GM23338 (cell line): ENCODE data around the gene XCL2. TPM values are rescaled to one million over a fixed set of nuclear protein-coding genes. Genes with fewer than 3 reads are reported as not detected.

Experiments
- ATAC-seq: fragments of 200-7000 bp; cut with Tn5 transposase; 3 replicates; pipeline ENCODE4 v1.9.1; 2020
- DNase-seq: peaks from one replicate; pipeline ENCODE4 v3.0.0-alpha.2; 2015; ENCODE audit warnings: low spot score
- H2AFZ ChIP-seq: fragments of 200-600 bp; sonication (generic); 2 replicates; pipeline ENCODE4 v1.8.0; 2016; ENCODE audit warnings: antibody characterized with exemption, mild to moderate bottlenecking, moderate library complexity
- H3F3A ChIP-seq: fragments of 200-600 bp; sonication (generic); replicated peaks from 2 replicates; pipeline ENCODE4 v1.8.0; 2017; ENCODE audit warnings: antibody characterized with exemption, mixed run types, low read depth
- H3K27ac ChIP-seq: fragments of 200-600 bp; sonication (generic); 2 replicates; pipeline ENCODE4 v1.6.1; 2016; ENCODE audit warnings: low read depth
- H3K27me3 ChIP-seq: fragments of 200-600 bp; sonication (generic); 2 replicates; pipeline ENCODE4 v1.8.0; 2016; ENCODE audit warnings: mild to moderate bottlenecking, mixed run types, moderate library complexity; ENCODE audit not compliant: insufficient read depth
- H3K36me3 ChIP-seq: fragments of 200-600 bp; sonication (generic); 2 replicates; pipeline ENCODE4 v1.8.0; 2016; ENCODE audit warnings: mild to moderate bottlenecking; ENCODE audit not compliant: insufficient read depth
- H3K4me1 ChIP-seq: fragments of 200-600 bp; sonication (generic); 2 replicates; pipeline ENCODE4 v1.8.0; 2016; ENCODE audit warnings: mild to moderate bottlenecking, moderate library complexity; ENCODE audit not compliant: insufficient read depth
- H3K4me2 ChIP-seq: fragments of 200-600 bp; sonication (generic); 2 replicates; pipeline ENCODE4 v1.7.1; 2017; ENCODE audit warnings: mixed run types
- H3K4me3 ChIP-seq: fragments of 200-600 bp; sonication (generic); 2 replicates; pipeline ENCODE4 v1.6.1; 2016; ENCODE audit warnings: mixed run types
- H3K79me2 ChIP-seq: fragments of 200-600 bp; sonication (generic); replicated peaks from 2 replicates; pipeline ENCODE4 v1.8.0; 2017; ENCODE audit warnings: mild to moderate bottlenecking; ENCODE audit not compliant: insufficient read depth
- H3K9me2 ChIP-seq: fragments of 200-600 bp; sonication (generic); 2 replicates; pipeline ENCODE4 v1.8.0; 2017; ENCODE audit not compliant: insufficient read depth
- H4K20me1 ChIP-seq: fragments of 200-600 bp; sonication (generic); replicated peaks from 2 replicates; pipeline ENCODE4 v1.8.0; 2017; ENCODE audit warnings: mild to moderate bottlenecking; ENCODE audit not compliant: insufficient read depth
- H3K27ac Mint-ChIP-seq: 2 replicates; pipeline ENCODE4 v1.8.0; 2020; ENCODE audit warnings: inconsistent platforms, mild to moderate bottlenecking, moderate library complexity, mixed read lengths
- H3K27me3 Mint-ChIP-seq: 3 replicates; pipeline ENCODE4 v1.8.0; 2022; ENCODE audit warnings: low read depth, mild to moderate bottlenecking, moderate library complexity, mixed read lengths, inconsistent platforms; ENCODE audit not compliant: insufficient read depth, poor library complexity
- H3K36me3 Mint-ChIP-seq: 3 replicates; pipeline ENCODE4 v1.8.0; 2021; ENCODE audit warnings: low read depth, mild to moderate bottlenecking, inconsistent platforms, moderate library complexity, mixed read lengths
- H3K4me1 Mint-ChIP-seq: 3 replicates; pipeline ENCODE4 v1.8.0; 2020; ENCODE audit warnings: mild to moderate bottlenecking, inconsistent platforms, mixed read lengths
- H3K4me3 Mint-ChIP-seq: 3 replicates; pipeline ENCODE4 v1.8.0; 2021; ENCODE audit warnings: moderate library complexity, mild to moderate bottlenecking, inconsistent platforms, mixed read lengths
- H3K9me3 Mint-ChIP-seq: 3 replicates; pipeline ENCODE4 v1.8.0; 2020; ENCODE audit warnings: moderate library complexity, mild to moderate bottlenecking, inconsistent platforms, mixed read lengths
- CREB1 ChIP-seq: fragments of 250-450 bp; sonication (Bioruptor Pico); IDR thresholded peaks from 2 replicates; pipeline ENCODE4 v1.5.0; 2020; ENCODE audit warnings: low read depth, mild to moderate bottlenecking, moderate library complexity
- EZH2 ChIP-seq: fragments of 200-600 bp; sonication (generic); IDR thresholded peaks from one replicate; pipeline ENCODE4 v1.8.0; 2017; ENCODE audit warnings: antibody characterized with exemption, mild to moderate bottlenecking, low read depth; ENCODE audit not compliant: unreplicated experiment
- EZH2phosphoT487 ChIP-seq: fragments of 200-600 bp; sonication (generic); IDR thresholded peaks from one replicate; pipeline ENCODE4 v1.8.1; 2018; ENCODE audit warnings: antibody characterized with exemption; ENCODE audit not compliant: unreplicated experiment
- JUNB ChIP-seq: IDR thresholded peaks from one replicate; pipeline ENCODE4 v1.6.1; 2016; ENCODE audit warnings: antibody characterized with exemption; ENCODE audit not compliant: unreplicated experiment
- NANOG ChIP-seq: IDR thresholded peaks from 2 replicates; pipeline ENCODE4 v1.6.1; 2016; ENCODE audit warnings: antibody characterized with exemption, borderline replicate concordance
- POLR2AphosphoS5 ChIP-seq: IDR thresholded peaks from 2 replicates; pipeline ENCODE4 v1.6.1; 2016; ENCODE audit warnings: antibody characterized with exemption, low read depth
- STAT1 ChIP-seq: IDR thresholded peaks from one replicate; pipeline ENCODE4 v1.6.1; 2016; ENCODE audit warnings: antibody characterized with exemption; ENCODE audit not compliant: unreplicated experiment
- ZNF114 ChIP-seq: fragments of 250-450 bp; sonication (Bioruptor Pico); IDR thresholded peaks from 2 replicates; pipeline ENCODE4 v1.5.0; 2020; ENCODE audit warnings: mild to moderate bottlenecking, moderate library complexity
- ZNF331 ChIP-seq: fragments of 250-450 bp; sonication (Bioruptor Pico); IDR thresholded peaks from 2 replicates; pipeline ENCODE4 v1.5.0; 2020; ENCODE audit warnings: low read depth, mild to moderate bottlenecking, moderate library complexity
- polyA plus RNA-seq: library from polyadenylated mRNA; unstranded; fragments of >200 nt; fragmentation: Nextera tagmentation; extraction: Ambion mirVana; gene quantifications from 2 replicates; pipeline ENCODE4 v1.2.1, GENCODE V29; 2016
- total RNA-seq: library from RNA; depleted of rRNA; stranded (reverse); fragments of >200 nt; shearing (Covaris generic); gene quantifications from 2 replicates; pipeline ENCODE4 v1.2.3, GENCODE V29; 2014
- TF ChIP-seq, protein P1 (sequence below): IDR thresholded peaks from 2 replicates; pipeline ENCODE4 v1.6.1; 2016; ENCODE audit warnings: antibody characterized with exemption
- TF ChIP-seq, protein P2 (sequence below): fragments of 250-450 bp; sonication (Bioruptor Pico); IDR thresholded peaks from 2 replicates; pipeline ENCODE4 v1.5.0; 2020; ENCODE audit warnings: mild to moderate bottlenecking, moderate library complexity
- TF ChIP-seq, protein P3 (sequence below): IDR thresholded peaks from one replicate; pipeline ENCODE4 v1.6.1; 2018; ENCODE audit warnings: antibody characterized with exemption; ENCODE audit not compliant: unreplicated experiment
- TF ChIP-seq, protein P4 (sequence below), 2 experiments: fragments of 200-600 bp in 1 of 2; sonication (generic) in 1 of 2; conservative IDR thresholded peaks; 2 replicates each; pipeline versions ENCODE4 v1.5.1 to v1.6.1; 2016 to 2017; ENCODE audit warnings: antibody characterized with exemption in 2 of 2, low read depth in 2 of 2, mild to moderate bottlenecking in 2 of 2, moderate library complexity in 1 of 2

The XCL2 gene
- total and polyA plus RNA-seq, 2 experiments from 2014 or later, result not detected

DNA sequence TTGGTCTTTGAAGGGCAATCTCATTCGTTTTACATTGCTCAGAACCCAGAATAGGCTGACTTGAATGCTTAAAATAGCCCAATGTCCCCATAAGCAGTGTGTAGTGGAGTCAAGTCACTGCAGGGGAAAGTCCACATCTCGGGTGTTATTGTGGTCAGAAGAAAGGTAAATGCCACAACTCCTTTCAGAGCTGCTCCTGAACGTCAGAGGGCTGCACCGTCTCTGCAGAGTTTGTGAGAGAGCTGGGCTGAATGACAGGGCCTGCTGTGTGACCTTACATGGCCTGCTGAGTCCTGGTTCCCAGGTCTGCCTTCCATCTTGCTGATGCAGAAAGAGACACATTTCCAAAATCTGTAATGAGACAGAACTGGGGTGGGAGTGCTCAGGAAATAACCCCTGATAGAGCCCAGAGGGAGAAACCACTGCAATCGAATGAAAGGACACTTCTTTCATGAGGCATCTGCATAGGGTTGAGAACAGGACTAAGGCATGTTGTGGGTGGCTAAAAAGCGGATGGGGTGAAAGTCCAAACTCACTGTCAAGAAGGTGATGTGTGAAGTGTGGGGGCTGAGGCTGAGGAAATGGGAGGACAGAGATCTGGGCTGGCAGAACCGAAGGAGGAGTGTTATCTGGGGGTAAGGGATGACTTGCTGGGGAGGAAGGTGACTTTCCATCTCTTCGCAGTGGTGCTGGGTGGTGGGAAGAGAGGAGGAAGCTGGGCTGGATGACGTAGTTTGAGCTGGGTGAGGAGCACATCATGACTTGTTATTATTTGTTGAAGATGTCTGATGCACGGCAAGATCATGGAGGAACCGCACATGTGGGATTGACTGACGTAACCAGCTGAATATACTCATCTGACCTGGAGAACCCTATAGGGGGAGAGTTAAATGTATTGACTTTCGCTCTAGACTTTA is 33.7 kb downstream of the XCL2 start:
- 0 out of 3 replicates have a peak, but pooled peaks cover 2% of the 10 kb centered on the region for H3K4me1 Mint-ChIP-seq

More for the DNA sequence above, 33.7 kb downstream of the XCL2 start:
- H3K36me3 Mint-ChIP-seq, result no peaks in the 10 kb centered on the region
- H3K4me3 ChIP-seq, result no peak overlapping the region
- H3K27ac ChIP-seq, result no peak overlapping the region
- H3F3A ChIP-seq, result no peaks in the 10 kb centered on the region
- H3K4me1 ChIP-seq, result no peaks in the 10 kb centered on the region
- DNase-seq (no peak), ATAC-seq (no peak)
- no peak overlapping the region for H3K4me3 Mint-ChIP-seq
- no peaks in the 10 kb centered on the region for H3K9me3 Mint-ChIP-seq
- no peak overlapping the region for H3K27ac Mint-ChIP-seq
- H3K4me2 ChIP-seq, result no peak overlapping the region
- no peaks in the 10 kb centered on the region for H3K27me3 Mint-ChIP-seq
- no peaks in the 10 kb centered on the region for H3K36me3 ChIP-seq
- no peaks in the 10 kb centered on the region for H3K79me2 ChIP-seq
- H3K9me2 ChIP-seq, result peaks cover 3% of the 10 kb centered on the region; the same call in 1 of the 2 replicates
- H3K27me3 ChIP-seq, result no peaks in the 10 kb centered on the region
- no peak for TF ChIP-seq EZH2phosphoT487
- TF ChIP-seq POLR2AphosphoS5, result no peak
- TF ChIP-seq, protein P1, sequence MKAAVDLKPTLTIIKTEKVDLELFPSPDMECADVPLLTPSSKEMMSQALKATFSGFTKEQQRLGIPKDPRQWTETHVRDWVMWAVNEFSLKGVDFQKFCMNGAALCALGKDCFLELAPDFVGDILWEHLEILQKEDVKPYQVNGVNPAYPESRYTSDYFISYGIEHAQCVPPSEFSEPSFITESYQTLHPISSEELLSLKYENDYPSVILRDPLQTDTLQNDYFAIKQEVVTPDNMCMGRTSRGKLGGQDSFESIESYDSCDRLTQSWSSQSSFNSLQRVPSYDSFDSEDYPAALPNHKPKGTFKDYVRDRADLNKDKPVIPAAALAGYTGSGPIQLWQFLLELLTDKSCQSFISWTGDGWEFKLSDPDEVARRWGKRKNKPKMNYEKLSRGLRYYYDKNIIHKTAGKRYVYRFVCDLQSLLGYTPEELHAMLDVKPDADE, result no peak
- no peak for TF ChIP-seq JUNB
- TF ChIP-seq, protein P2, sequence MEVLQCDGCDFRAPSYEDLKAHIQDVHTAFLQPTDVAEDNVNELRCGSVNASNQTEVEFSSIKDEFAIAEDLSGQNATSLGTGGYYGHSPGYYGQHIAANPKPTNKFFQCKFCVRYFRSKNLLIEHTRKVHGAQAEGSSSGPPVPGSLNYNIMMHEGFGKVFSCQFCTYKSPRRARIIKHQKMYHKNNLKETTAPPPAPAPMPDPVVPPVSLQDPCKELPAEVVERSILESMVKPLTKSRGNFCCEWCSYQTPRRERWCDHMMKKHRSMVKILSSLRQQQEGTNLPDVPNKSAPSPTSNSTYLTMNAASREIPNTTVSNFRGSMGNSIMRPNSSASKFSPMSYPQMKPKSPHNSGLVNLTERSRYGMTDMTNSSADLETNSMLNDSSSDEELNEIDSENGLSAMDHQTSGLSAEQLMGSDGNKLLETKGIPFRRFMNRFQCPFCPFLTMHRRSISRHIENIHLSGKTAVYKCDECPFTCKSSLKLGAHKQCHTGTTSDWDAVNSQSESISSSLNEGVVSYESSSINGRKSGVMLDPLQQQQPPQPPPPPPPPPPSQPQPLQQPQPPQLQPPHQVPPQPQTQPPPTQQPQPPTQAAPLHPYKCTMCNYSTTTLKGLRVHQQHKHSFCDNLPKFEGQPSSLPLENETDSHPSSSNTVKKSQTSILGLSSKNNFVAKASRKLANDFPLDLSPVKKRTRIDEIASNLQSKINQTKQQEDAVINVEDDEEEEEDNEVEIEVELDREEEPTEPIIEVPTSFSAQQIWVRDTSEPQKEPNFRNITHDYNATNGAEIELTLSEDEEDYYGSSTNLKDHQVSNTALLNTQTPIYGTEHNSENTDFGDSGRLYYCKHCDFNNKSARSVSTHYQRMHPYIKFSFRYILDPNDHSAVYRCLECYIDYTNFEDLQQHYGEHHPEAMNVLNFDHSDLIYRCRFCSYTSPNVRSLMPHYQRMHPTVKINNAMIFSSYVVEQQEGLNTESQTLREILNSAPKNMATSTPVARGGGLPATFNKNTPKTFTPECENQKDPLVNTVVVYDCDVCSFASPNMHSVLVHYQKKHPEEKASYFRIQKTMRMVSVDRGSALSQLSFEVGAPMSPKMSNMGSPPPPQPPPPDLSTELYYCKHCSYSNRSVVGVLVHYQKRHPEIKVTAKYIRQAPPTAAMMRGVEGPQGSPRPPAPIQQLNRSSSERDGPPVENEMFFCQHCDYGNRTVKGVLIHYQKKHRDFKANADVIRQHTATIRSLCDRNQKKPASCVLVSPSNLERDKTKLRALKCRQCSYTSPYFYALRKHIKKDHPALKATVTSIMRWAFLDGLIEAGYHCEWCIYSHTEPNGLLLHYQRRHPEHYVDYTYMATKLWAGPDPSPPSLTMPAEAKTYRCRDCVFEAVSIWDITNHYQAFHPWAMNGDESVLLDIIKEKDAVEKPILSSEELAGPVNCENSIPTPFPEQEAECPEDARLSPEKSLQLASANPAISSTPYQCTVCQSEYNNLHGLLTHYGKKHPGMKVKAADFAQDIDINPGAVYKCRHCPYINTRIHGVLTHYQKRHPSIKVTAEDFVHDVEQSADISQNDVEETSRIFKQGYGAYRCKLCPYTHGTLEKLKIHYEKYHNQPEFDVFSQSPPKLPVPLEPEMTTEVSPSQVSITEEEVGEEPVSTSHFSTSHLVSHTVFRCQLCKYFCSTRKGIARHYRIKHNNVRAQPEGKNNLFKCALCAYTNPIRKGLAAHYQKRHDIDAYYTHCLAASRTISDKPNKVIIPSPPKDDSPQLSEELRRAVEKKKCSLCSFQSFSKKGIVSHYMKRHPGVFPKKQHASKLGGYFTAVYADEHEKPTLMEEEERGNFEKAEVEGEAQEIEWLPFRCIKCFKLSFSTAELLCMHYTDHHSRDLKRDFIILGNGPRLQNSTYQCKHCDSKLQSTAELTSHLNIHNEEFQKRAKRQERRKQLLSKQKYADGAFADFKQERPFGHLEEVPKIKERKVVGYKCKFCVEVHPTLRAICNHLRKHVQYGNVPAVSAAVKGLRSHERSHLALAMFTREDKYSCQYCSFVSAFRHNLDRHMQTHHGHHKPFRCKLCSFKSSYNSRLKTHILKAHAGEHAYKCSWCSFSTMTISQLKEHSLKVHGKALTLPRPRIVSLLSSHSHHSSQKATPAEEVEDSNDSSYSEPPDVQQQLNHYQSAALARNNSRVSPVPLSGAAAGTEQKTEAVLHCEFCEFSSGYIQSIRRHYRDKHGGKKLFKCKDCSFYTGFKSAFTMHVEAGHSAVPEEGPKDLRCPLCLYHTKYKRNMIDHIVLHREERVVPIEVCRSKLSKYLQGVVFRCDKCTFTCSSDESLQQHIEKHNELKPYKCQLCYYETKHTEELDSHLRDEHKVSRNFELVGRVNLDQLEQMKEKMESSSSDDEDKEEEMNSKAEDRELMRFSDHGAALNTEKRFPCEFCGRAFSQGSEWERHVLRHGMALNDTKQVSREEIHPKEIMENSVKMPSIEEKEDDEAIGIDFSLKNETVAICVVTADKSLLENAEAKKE (CRISPR knock-in tag), result no peak
- no peak for TF ChIP-seq STAT1
- no peak for TF ChIP-seq EZH2
- TF ChIP-seq ZNF331 (CRISPR knock-in tag), result no peak
- TF ChIP-seq, protein P3, sequence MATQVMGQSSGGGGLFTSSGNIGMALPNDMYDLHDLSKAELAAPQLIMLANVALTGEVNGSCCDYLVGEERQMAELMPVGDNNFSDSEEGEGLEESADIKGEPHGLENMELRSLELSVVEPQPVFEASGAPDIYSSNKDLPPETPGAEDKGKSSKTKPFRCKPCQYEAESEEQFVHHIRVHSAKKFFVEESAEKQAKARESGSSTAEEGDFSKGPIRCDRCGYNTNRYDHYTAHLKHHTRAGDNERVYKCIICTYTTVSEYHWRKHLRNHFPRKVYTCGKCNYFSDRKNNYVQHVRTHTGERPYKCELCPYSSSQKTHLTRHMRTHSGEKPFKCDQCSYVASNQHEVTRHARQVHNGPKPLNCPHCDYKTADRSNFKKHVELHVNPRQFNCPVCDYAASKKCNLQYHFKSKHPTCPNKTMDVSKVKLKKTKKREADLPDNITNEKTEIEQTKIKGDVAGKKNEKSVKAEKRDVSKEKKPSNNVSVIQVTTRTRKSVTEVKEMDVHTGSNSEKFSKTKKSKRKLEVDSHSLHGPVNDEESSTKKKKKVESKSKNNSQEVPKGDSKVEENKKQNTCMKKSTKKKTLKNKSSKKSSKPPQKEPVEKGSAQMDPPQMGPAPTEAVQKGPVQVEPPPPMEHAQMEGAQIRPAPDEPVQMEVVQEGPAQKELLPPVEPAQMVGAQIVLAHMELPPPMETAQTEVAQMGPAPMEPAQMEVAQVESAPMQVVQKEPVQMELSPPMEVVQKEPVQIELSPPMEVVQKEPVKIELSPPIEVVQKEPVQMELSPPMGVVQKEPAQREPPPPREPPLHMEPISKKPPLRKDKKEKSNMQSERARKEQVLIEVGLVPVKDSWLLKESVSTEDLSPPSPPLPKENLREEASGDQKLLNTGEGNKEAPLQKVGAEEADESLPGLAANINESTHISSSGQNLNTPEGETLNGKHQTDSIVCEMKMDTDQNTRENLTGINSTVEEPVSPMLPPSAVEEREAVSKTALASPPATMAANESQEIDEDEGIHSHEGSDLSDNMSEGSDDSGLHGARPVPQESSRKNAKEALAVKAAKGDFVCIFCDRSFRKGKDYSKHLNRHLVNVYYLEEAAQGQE, result no peak
- no peak for TF ChIP-seq ZNF114 (CRISPR knock-in tag)
- no peak for TF ChIP-seq CREB1 (CRISPR knock-in tag)
- no peak for TF ChIP-seq NANOG
- TF ChIP-seq, protein P4, sequence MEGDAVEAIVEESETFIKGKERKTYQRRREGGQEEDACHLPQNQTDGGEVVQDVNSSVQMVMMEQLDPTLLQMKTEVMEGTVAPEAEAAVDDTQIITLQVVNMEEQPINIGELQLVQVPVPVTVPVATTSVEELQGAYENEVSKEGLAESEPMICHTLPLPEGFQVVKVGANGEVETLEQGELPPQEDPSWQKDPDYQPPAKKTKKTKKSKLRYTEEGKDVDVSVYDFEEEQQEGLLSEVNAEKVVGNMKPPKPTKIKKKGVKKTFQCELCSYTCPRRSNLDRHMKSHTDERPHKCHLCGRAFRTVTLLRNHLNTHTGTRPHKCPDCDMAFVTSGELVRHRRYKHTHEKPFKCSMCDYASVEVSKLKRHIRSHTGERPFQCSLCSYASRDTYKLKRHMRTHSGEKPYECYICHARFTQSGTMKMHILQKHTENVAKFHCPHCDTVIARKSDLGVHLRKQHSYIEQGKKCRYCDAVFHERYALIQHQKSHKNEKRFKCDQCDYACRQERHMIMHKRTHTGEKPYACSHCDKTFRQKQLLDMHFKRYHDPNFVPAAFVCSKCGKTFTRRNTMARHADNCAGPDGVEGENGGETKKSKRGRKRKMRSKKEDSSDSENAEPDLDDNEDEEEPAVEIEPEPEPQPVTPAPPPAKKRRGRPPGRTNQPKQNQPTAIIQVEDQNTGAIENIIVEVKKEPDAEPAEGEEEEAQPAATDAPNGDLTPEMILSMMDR (conservative IDR thresholded peaks at IDR 0.05; ENCODE audit: low read depth in 2 of 2), result no peak
- H2AFZ ChIP-seq, result no peak overlapping the region
- no peaks in the 10 kb centered on the region for H4K20me1 ChIP-seq
